Measurements from ENCODE around the gene RACGAP1. TPM values are rescaled to one million over a fixed set of nuclear protein-coding genes. Genes with fewer than 3 reads are reported as not detected.

RACGAP1 gene
- polyA plus RNA-seq, 1 donor from 2014 or later = 18.3 TPM

DNA sequence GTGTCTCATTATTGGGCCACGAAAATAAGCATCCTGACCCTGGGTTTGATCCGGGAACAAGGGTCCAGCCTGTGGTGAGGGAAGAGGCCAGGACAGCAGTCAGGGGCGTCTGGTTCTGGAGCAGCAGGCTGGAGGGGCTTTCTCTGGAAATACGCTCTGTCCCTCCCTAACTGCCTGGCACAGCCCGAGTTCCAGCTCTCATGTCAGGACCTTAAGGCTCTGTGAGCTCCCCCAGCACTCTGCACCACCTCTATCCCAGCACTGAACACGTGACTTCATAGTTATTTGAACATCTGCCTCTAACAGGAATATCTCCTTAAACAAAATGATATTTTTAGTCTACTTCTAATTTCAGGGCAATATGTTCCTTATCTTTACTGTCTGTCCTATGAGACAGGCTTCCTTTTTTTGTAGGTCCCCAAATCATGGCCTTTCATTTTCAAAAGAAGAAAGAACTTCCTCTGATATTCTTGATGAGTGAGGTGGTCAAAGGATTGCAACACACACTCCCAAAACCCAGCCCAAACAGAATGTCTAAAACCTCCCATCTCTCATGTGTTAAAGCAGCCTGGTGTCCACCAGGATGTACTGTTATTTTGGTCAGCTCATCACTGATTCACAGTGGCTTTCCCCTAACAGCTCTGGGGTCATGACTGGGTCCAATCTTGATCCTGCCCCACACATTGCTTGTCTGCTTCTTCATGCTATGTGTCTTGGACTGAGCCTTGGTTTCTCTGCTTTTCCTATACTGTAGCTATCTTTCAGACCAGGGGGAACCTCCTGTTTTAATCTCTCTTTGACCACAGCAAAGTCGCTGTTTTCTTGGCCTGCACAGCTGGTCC, 42.8 kb downstream of the RACGAP1 start:
- Histone ChIP-seq H3K4me3 (ENCODE audit: low read length) (no peak overlapping the region), H3K9ac (ENCODE audit: low read length) (no peak overlapping the region), H2AFZ (ENCODE audit: low read depth, low read length) (no peak overlapping the region), H4K20me1 (ENCODE audit: insufficient read depth) (no peaks in the 10 kb centered on the region), H3K79me2 (replicated peaks; ENCODE audit: insufficient read depth, low read length) (no peaks in the 10 kb centered on the region), H3K9me2 (ENCODE audit: insufficient read depth, low read length) (no peaks in the 10 kb centered on the region), H3K4me2 (ENCODE audit: low read length) (no peak overlapping the region), H3K27me3 (ENCODE audit: insufficient read depth, low read depth, low read length) (no peaks in the 10 kb centered on the region), H3K27ac (ENCODE audit: low read length) (no peak overlapping the region), H3K36me3 (ENCODE audit: insufficient read depth, low read length) (no peaks in the 10 kb centered on the region), H3K9me3 (ENCODE audit: low read length) (no peaks in the 10 kb centered on the region), H3F3A (ENCODE audit: insufficient read depth, low read length, poor library complexity, severe bottlenecking) (no peaks in the 10 kb centered on the region)
- no peak for TF ChIP-seq EZH2 (IDR thresholded peaks at IDR 0.05; ENCODE audit: borderline replicate concordance, insufficient read depth, low read length, poor library complexity, severe bottlenecking)
- TF ChIP-seq RAD21 (conservative IDR thresholded peaks at IDR 0.05) = no peak
- no peak for TF ChIP-seq EP300 (conservative IDR thresholded peaks at IDR 0.05; ENCODE audit: poor library complexity, severe bottlenecking)
- no peak for TF ChIP-seq REST (IDR thresholded peaks at IDR 0.05; ENCODE audit: borderline replicate concordance)
- no peak for TF ChIP-seq POLR2AphosphoS5 (IDR thresholded peaks at IDR 0.05)
- no peak for TF ChIP-seq MXI1 (conservative IDR thresholded peaks at IDR 0.05; ENCODE audit: poor library complexity, severe bottlenecking)
- no peak for TF ChIP-seq SMC3 (conservative IDR thresholded peaks at IDR 0.05; ENCODE audit: poor library complexity)

DNA sequence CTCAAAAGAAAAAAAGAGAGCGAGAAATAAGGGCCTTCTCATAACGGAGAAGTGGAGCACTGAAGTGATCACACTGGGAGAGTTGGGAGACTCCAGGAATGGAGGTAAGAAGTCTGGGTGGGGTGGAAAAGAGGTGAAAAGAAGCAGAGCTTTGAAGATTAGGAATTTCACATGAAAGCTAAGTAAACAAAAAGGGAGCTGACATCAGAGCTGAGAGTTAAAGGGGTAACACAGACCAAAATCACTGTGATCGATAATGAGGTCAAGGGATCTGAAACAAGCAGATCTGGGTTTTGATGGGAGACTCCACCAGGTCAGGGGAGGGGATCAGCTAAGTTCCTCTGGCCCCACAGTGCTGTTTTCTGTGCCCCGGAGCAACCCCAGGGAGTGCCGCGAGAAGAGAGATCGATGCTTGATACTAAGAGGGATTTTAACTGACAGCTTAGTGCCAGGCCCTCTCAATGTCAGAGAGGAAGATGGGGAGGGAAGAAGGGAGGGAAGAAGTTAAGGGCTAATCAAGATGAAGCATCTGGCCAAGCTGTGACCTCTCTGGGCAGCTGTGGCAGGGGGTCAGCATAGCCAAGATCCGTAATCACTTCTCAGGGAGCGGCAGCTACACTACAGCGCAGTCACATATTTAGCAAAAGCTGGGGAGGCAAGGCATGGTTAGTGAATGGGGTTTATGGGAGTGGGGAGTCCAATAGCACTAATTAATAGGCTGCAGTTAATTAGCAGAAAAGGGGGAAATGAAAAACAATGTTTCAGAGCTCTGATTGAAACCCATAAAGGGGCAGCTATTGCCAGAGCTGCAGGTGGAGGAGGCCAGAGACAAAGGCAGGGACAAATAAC, 44.6 kb downstream of the RACGAP1 start:
- H3K27ac ChIP-seq (ENCODE audit: low read length) = no peak overlapping the region
- no peaks in the 10 kb centered on the region for H3K27me3 ChIP-seq (ENCODE audit: insufficient read depth, low read depth, low read length)
- no peaks in the 10 kb centered on the region for H3K36me3 ChIP-seq (ENCODE audit: insufficient read depth, low read length)
- H3K9ac ChIP-seq (ENCODE audit: low read length) = no peak overlapping the region
- H3K9me3 ChIP-seq (ENCODE audit: low read length) = no peaks in the 10 kb centered on the region
- H3K4me2 ChIP-seq (ENCODE audit: low read length) = no peak overlapping the region
- H3K79me2 ChIP-seq (replicated peaks; ENCODE audit: insufficient read depth, low read length) = no peaks in the 10 kb centered on the region
- H3K9me2 ChIP-seq (ENCODE audit: insufficient read depth, low read length) = no peaks in the 10 kb centered on the region
- H2AFZ ChIP-seq (ENCODE audit: low read depth, low read length) = no peak overlapping the region
- no peak for TF ChIP-seq EZH2 (IDR thresholded peaks at IDR 0.05; ENCODE audit: borderline replicate concordance, insufficient read depth, low read length, poor library complexity, severe bottlenecking)
- no peak for TF ChIP-seq SMC3 (conservative IDR thresholded peaks at IDR 0.05; ENCODE audit: poor library complexity)
- no peak overlapping the region for H3K4me3 ChIP-seq (ENCODE audit: low read length)
- no peaks in the 10 kb centered on the region for H4K20me1 ChIP-seq (ENCODE audit: insufficient read depth)
- H3F3A ChIP-seq (ENCODE audit: insufficient read depth, low read length, poor library complexity, severe bottlenecking) = no peaks in the 10 kb centered on the region

DNA sequence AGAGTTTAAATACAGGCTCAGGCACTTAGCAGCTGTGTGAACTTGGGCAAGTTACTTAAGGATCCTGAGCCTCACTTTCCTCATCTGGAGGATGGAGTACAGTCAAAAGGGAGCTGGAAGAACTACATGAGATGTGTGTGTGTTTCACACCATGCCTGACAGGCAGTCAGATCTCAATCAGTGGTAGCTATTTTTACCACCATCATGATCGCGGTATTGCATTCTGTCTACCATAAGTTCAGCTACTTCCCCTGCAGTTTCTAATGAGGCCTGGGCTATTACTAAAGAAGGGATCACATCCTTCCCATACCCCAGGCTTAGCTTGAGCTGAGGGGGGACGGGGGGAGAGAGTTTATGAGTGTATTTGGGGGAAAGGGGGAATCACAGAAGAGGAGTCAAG, 45.5 kb downstream of the RACGAP1 start:
- H3K9me3 ChIP-seq (ENCODE audit: low read length) = no peaks in the 10 kb centered on the region
- H3K4me2 ChIP-seq (ENCODE audit: low read length) = no peak overlapping the region
- no peaks in the 10 kb centered on the region for H3K36me3 ChIP-seq (ENCODE audit: insufficient read depth, low read length)
- H3F3A ChIP-seq (ENCODE audit: insufficient read depth, low read length, poor library complexity, severe bottlenecking) = no peaks in the 10 kb centered on the region
- no peak overlapping the region for H2AFZ ChIP-seq (ENCODE audit: low read depth, low read length)
- TF ChIP-seq REST (IDR thresholded peaks at IDR 0.05; ENCODE audit: borderline replicate concordance) (no peak), SMC3 (conservative IDR thresholded peaks at IDR 0.05; ENCODE audit: poor library complexity) (no peak)
- no peaks in the 10 kb centered on the region for H3K9me2 ChIP-seq (ENCODE audit: insufficient read depth, low read length)
- H3K79me2 ChIP-seq (replicated peaks; ENCODE audit: insufficient read depth, low read length) = no peaks in the 10 kb centered on the region
- H3K9ac ChIP-seq (ENCODE audit: low read length) = no peak overlapping the region
- no peak overlapping the region for H3K27ac ChIP-seq (ENCODE audit: low read length)
- H3K27me3 ChIP-seq (ENCODE audit: insufficient read depth, low read depth, low read length) = no peaks in the 10 kb centered on the region
- H3K4me3 ChIP-seq (ENCODE audit: low read length) = no peak overlapping the region
- H4K20me1 ChIP-seq (ENCODE audit: insufficient read depth) = no peaks in the 10 kb centered on the region

All from neural cell (in vitro differentiated cells).